Measurements from ENCODE around the gene LIF. TPM values are rescaled to one million over a fixed set of nuclear protein-coding genes. Genes with fewer than 3 reads are reported as not detected.
"Not testable (repeated sequence)": the region's sequence is repeated elsewhere in the genome, so short reads cannot be mapped to it uniquely, and the experiment has no call there.

The LIF gene
- total and polyA plus RNA-seq, 2 experiments from 2014 or later: 1.4 to 1.9 TPM

GRCh38 chr22:30219668-30220278 lies 26.8 kb downstream of the LIF start:
- in situ Hi-C loops (cut with MboI): no loop called here
- H3K79me2 ChIP-seq (ENCODE audit: insufficient read depth): no peaks in the 10 kb centered on the region

DNA sequence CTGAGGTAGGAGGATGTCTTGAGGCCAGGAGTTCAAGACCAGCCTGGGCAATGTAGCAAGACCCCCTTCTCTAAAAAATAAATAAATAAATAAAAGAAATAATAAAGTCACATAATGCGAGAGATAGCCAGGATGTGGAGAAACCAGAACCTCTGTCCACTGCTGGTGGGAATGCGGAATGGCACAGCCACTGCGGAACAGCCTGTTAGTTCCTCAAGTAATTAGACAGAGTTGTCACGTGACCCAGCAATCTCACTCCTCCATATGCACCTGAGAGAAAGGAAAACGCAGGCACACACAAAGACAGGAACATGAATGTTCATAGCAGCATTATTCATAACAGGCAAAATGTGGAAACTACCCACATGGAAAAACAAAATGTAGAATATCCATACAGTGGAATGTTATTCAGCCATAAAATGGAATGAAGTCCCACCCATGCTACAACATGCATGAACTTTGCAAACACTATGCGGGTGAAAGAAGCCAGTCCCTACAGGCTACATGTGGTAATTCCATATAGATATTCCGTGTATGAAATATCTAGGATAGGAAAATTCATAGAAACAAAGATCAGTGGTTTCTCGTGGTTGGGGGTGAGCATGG lies 27.4 kb downstream of the LIF start:
- WGBS, 2 experiments (ENCODE audit: low coverage in 1 of 2, low lambda C conversion rate in 2 of 2, missing lambda C conversion rate in 2 of 2): 89 to 95% methylated on average over 8 of the region's 8 CpGs
- no peaks in the 10 kb centered on the region for H3K36me3 ChIP-seq (ENCODE audit: low read depth)
- H3K9ac ChIP-seq: no peak overlapping the region
- no peaks in the 10 kb centered on the region for H3K27me3 ChIP-seq (replicated peaks; ENCODE audit: insufficient read depth)
- no peak overlapping the region for H3K4me3 ChIP-seq
- in situ Hi-C loops (cut with MboI): no loop called here
- DNase-seq: no peak
- no peak overlapping the region for H3K4me2 ChIP-seq (ENCODE audit: unreplicated experiment)
- no peaks in the 10 kb centered on the region for H3F3A ChIP-seq (ENCODE audit: insufficient read depth)
- H3K79me2 ChIP-seq (ENCODE audit: insufficient read depth): no peaks in the 10 kb centered on the region
- H3K9me2 ChIP-seq (ENCODE audit: insufficient read depth): no peaks in the 10 kb centered on the region
- no peaks in the 10 kb centered on the region for H3K9me3 ChIP-seq (ENCODE audit: low read depth)
- H3K27ac ChIP-seq: no peak overlapping the region
- H3K4me1 ChIP-seq (ENCODE audit: insufficient read depth): peaks cover 8% of the 10 kb centered on the region; the same call in 1 of the 2 replicates
- H4K20me1 ChIP-seq (ENCODE audit: insufficient read depth): no peaks in the 10 kb centered on the region
- no peak overlapping the region for H2AFZ ChIP-seq
- TF ChIP-seq EZH2 (IDR thresholded peaks at IDR 0.05; ENCODE audit: insufficient read depth, poor library complexity, severe bottlenecking) (no peak), EZH2phosphoT487 (IDR thresholded peaks at IDR 0.05; ENCODE audit: insufficient read depth, low read depth) (no peak)

More at GRCh38 chr22:30219668-30220278, 26.8 kb downstream of the LIF start:
- Histone ChIP-seq H2AFZ (no peak overlapping the region), H3K4me3 (no peak overlapping the region), H4K20me1 (ENCODE audit: insufficient read depth) (no peaks in the 10 kb centered on the region), H3K27me3 (replicated peaks; ENCODE audit: insufficient read depth) (no peaks in the 10 kb centered on the region), H3K27ac (no peak overlapping the region), H3K9me2 (ENCODE audit: insufficient read depth) (no peaks in the 10 kb centered on the region), H3K9ac (no peak overlapping the region), H3F3A (ENCODE audit: insufficient read depth) (no peaks in the 10 kb centered on the region), H3K36me3 (ENCODE audit: low read depth) (no peaks in the 10 kb centered on the region), H3K4me2 (ENCODE audit: unreplicated experiment) (no peak overlapping the region), H3K9me3 (ENCODE audit: low read depth) (no peaks in the 10 kb centered on the region), H3K4me1 (ENCODE audit: insufficient read depth) (peaks cover 8% of the 10 kb centered on the region; the same call in 1 of the 2 replicates)
- no peak for DNase-seq
- no peak for TF ChIP-seq EZH2phosphoT487 (IDR thresholded peaks at IDR 0.05; ENCODE audit: insufficient read depth, low read depth)
- no peak for TF ChIP-seq EZH2 (IDR thresholded peaks at IDR 0.05; ENCODE audit: insufficient read depth, poor library complexity, severe bottlenecking)

DNA sequence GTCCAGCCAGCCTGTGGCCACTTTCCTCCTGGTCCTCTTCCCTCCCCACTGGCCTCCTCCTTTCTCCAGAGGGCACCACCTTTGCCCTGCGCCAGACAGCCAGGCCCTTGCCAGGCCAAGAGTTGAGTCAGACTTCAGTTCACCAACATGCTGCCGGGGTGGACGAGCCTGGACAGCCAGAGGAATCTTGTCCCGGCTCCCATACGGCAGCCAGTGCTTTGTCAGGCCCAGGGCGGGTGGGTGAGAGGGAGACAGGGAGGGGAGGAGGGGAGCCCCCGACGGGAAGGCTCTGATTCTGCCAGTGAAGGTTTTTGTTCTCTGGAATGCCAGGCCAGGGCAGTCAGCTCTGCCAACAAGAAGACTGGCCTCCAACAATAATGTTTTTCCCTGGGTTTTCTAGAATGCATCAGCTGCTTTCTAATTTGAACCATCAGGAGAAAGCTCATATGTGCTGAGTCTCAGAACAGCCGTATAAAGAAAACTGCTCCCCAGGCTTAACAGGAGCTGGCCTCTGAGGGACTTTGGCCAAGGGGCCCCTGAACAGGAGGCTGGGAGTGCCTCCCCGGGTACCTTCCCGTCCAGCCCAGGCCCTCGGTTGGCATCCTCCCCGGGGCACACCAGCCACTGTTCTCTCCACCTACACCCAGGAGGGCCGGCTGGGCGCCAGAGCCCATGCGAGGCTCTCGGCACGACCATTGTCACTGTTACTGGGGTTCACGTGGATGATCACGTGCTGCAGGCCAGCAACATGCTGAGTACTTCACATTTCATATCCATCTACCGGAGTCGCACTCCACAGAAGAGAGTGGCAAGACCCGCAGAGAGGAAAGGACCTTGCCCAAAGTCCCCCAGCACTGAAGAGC lies 28.6 kb downstream of the LIF start:
- Histone ChIP-seq H3K79me2 (ENCODE audit: insufficient read depth) (no peaks in the 10 kb centered on the region), H3K4me1 (ENCODE audit: insufficient read depth) (peaks cover 15% of the 10 kb centered on the region), H3K27ac (no peak overlapping the region), H4K20me1 (ENCODE audit: insufficient read depth) (no peaks in the 10 kb centered on the region), H3K36me3 (ENCODE audit: low read depth) (no peaks in the 10 kb centered on the region), H2AFZ (peak overlapping the region; percentile 9), H3F3A (ENCODE audit: insufficient read depth) (no peaks in the 10 kb centered on the region), H3K9me3 (ENCODE audit: low read depth) (no peaks in the 10 kb centered on the region), H3K4me3 (no peak overlapping the region), H3K4me2 (ENCODE audit: unreplicated experiment) (no peak overlapping the region), H3K9ac (no peak overlapping the region), H3K9me2 (ENCODE audit: insufficient read depth) (no peaks in the 10 kb centered on the region), H3K27me3 (replicated peaks; ENCODE audit: insufficient read depth) (no peaks in the 10 kb centered on the region)
- in situ Hi-C loops (cut with MboI): no loop called here
- WGBS, 2 experiments (ENCODE audit: low coverage in 1 of 2, low lambda C conversion rate in 2 of 2, missing lambda C conversion rate in 2 of 2): 45 to 49% methylated on average over 21 to 22 of the region's 23 CpGs
- no peak for TF ChIP-seq EZH2 (IDR thresholded peaks at IDR 0.05; ENCODE audit: insufficient read depth, poor library complexity, severe bottlenecking)
- no peak for TF ChIP-seq EZH2phosphoT487 (IDR thresholded peaks at IDR 0.05; ENCODE audit: insufficient read depth, low read depth)
- peak; percentile 59 for DNase-seq

GRCh38 chr22:30216710-30217109 lies 29.8 kb downstream of the LIF start:
- Histone ChIP-seq H3K79me2 (ENCODE audit: insufficient read depth) (no peaks in the 10 kb centered on the region), H3K4me3 (no peak overlapping the region), H3K27ac (no peak overlapping the region), H3K9me2 (ENCODE audit: insufficient read depth) (no peaks in the 10 kb centered on the region), H3F3A (ENCODE audit: insufficient read depth) (peaks cover 3% of the 10 kb centered on the region; the same call in 1 of the 2 replicates), H3K9ac (no peak overlapping the region), H3K4me1 (ENCODE audit: insufficient read depth) (peaks cover 26% of the 10 kb centered on the region), H3K36me3 (ENCODE audit: low read depth) (no peaks in the 10 kb centered on the region), H3K9me3 (ENCODE audit: low read depth) (no peaks in the 10 kb centered on the region), H3K4me2 (ENCODE audit: unreplicated experiment) (no peak overlapping the region), H4K20me1 (ENCODE audit: insufficient read depth) (no peaks in the 10 kb centered on the region), H3K27me3 (replicated peaks; ENCODE audit: insufficient read depth) (no peaks in the 10 kb centered on the region), H2AFZ (no peak overlapping the region)
- in situ Hi-C loops (cut with MboI): no loop called here
- no peak for TF ChIP-seq EZH2 (IDR thresholded peaks at IDR 0.05; ENCODE audit: insufficient read depth, poor library complexity, severe bottlenecking)
- no peak for TF ChIP-seq EZH2phosphoT487 (IDR thresholded peaks at IDR 0.05; ENCODE audit: insufficient read depth, low read depth)
- DNase-seq: no peak
- 84 to 86% methylated on average over 10 of the region's 10 CpGs for WGBS, 2 experiments (ENCODE audit: low coverage in 1 of 2, low lambda C conversion rate in 2 of 2, missing lambda C conversion rate in 2 of 2)

- H3K9ac ChIP-seq; H3K9me3 ChIP-seq (ENCODE audit: low read depth); H3K27ac ChIP-seq; H2AFZ ChIP-seq; H3K36me3 ChIP-seq (ENCODE audit: low read depth); H3F3A ChIP-seq (ENCODE audit: insufficient read depth); in situ Hi-C loops (cut with MboI); H3K9me2 ChIP-seq (ENCODE audit: insufficient read depth); H3K4me2 ChIP-seq (ENCODE audit: unreplicated experiment); H4K20me1 ChIP-seq (ENCODE audit: insufficient read depth); H3K27me3 ChIP-seq (replicated peaks; ENCODE audit: insufficient read depth); DNase-seq; H3K4me3 ChIP-seq; H3K79me2 ChIP-seq (ENCODE audit: insufficient read depth): not testable (repeated sequence)
- peaks cover 26% of the 10 kb centered on the region for H3K4me1 ChIP-seq (ENCODE audit: insufficient read depth)
- 95 to 100% methylated on average over 3 of the region's 3 CpGs for WGBS, 2 experiments (ENCODE audit: low coverage in 1 of 2, low lambda C conversion rate in 2 of 2, missing lambda C conversion rate in 2 of 2)
Measured at GRCh38 chr22:30216272-30216671, 30.3 kb downstream of the LIF start.

Measured in GM23248 (cell line).